CD14-positive monocyte (primary cell): ENCODE measurements around the gene CCM2. TPM values are rescaled to one million over a fixed set of nuclear protein-coding genes. Genes with fewer than 3 reads are reported as not detected.

ENCODE experiments used
- DNase-seq, 3 donors: peaks; one replicate each; pipeline ENCODE4 v3.0.0-alpha.2; 2011 to 2022
- H2AFZ ChIP-seq: 2 replicates; pipeline ENCODE4 v1.6.0; 2012; ENCODE audit warnings: mild to moderate bottlenecking, low read depth, low read length, inconsistent platforms; ENCODE audit not compliant: insufficient read depth, poor library complexity, severe bottlenecking
- H3K27ac ChIP-seq, 2 donors: 1 replicate in 1 of 2; 2 replicates in 1 of 2; pipeline ENCODE4 v1.5.1; 2012 to 2013; ENCODE audit warnings: low read length in 2 of 2, control low read depth in 1 of 2, inconsistent platforms in 1 of 2, low read depth in 1 of 2, mild to moderate bottlenecking in 1 of 2
- H3K27me3 ChIP-seq, 2 donors: one replicate each; pipeline versions ENCODE4 v1.6.0 to v1.6.1; 2011 to 2013; ENCODE audit warnings: low read length in 2 of 2; ENCODE audit not compliant: control insufficient read depth in 2 of 2, insufficient read depth in 2 of 2
- H3K36me3 ChIP-seq, 2 donors: replicated peaks in 1 of 2; 1 replicate in 1 of 2; 2 replicates in 1 of 2; pipeline versions ENCODE4 v1.5.1 to v1.6.1; 2012 to 2013; ENCODE audit warnings: low read length in 2 of 2, control low read depth in 1 of 2, inconsistent platforms in 1 of 2, mild to moderate bottlenecking in 1 of 2; ENCODE audit not compliant: insufficient read depth in 2 of 2, control insufficient read depth in 1 of 2
- H3K4me1 ChIP-seq, 2 donors: 1 replicate in 1 of 2; 2 replicates in 1 of 2; pipeline versions ENCODE4 v1.5.1 to v1.6.1; 2012 to 2013; ENCODE audit warnings: low read length in 2 of 2, control low read depth in 1 of 2, inconsistent platforms in 1 of 2, mild to moderate bottlenecking in 1 of 2, moderate library complexity in 1 of 2; ENCODE audit not compliant: insufficient read depth in 2 of 2, control insufficient read depth in 1 of 2
- H3K4me2 ChIP-seq: replicated peaks from 2 replicates; pipeline ENCODE3; 2012; ENCODE audit warnings: low read length, moderate library complexity, mild to moderate bottlenecking; ENCODE audit not compliant: poor library complexity, severe bottlenecking; ENCODE audit errors: extremely low read depth
- H3K4me3 ChIP-seq, 3 experiments: fragments of 200-600 bp in 1 of 3; sonication (generic) in 1 of 3; replicated peaks in 1 of 3; 1 replicate in 2 of 3; 2 replicates in 1 of 3; pipeline ENCODE4 v1.5.1; 2011 to 2013; ENCODE audit warnings: low read length in 3 of 3, mild to moderate bottlenecking in 3 of 3, control low read depth in 2 of 3, low read depth in 2 of 3, inconsistent platforms in 1 of 3, moderate library complexity in 1 of 3
- H3K79me2 ChIP-seq: 2 replicates; pipeline ENCODE4 v1.6.0; 2012; ENCODE audit warnings: mild to moderate bottlenecking, control low read depth, inconsistent platforms, low read length, moderate library complexity; ENCODE audit not compliant: insufficient read depth
- H3K9ac ChIP-seq: 2 replicates; pipeline ENCODE4 v1.6.0; 2017; ENCODE audit warnings: low read length, mild to moderate bottlenecking; ENCODE audit not compliant: insufficient read depth, poor library complexity, severe bottlenecking
- H3K9me3 ChIP-seq, 2 donors: replicated peaks in 1 of 2; 1 replicate in 1 of 2; 2 replicates in 1 of 2; pipeline versions ENCODE4 v1.5.1 to v1.6.1; 2012 to 2013; ENCODE audit warnings: low read length in 2 of 2, control low read depth in 1 of 2; ENCODE audit not compliant: control insufficient read depth in 1 of 2, insufficient read depth in 1 of 2
- H4K20me1 ChIP-seq: 2 replicates; pipeline ENCODE4 v1.6.0; 2012; ENCODE audit warnings: mild to moderate bottlenecking, low read length, control low read depth, moderate library complexity; ENCODE audit not compliant: insufficient read depth
- H3K27ac Mint-ChIP-seq, 7 donors: one replicate each; pipeline ENCODE4 v1.8.0; 2020; ENCODE audit warnings: mild to moderate bottlenecking in 7 of 7, mixed read lengths in 7 of 7, moderate library complexity in 6 of 7, inconsistent platforms in 2 of 7
- H3K27me3 Mint-ChIP-seq, 3 donors: one replicate each; pipeline ENCODE4 v1.8.0; 2021 to 2022; ENCODE audit warnings: low read depth in 3 of 3, mild to moderate bottlenecking in 3 of 3, mixed read lengths in 3 of 3, moderate library complexity in 3 of 3, inconsistent platforms in 1 of 3
- H3K36me3 Mint-ChIP-seq, 2 donors: one replicate each; pipeline ENCODE4 v1.8.0; 2020; ENCODE audit warnings: mixed read lengths in 2 of 2, inconsistent platforms in 1 of 2, mild to moderate bottlenecking in 1 of 2
- H3K4me1 Mint-ChIP-seq: one replicate; pipeline ENCODE4 v1.8.0; 2020; ENCODE audit warnings: mild to moderate bottlenecking, mixed read lengths
- H3K4me3 Mint-ChIP-seq, 2 donors: one replicate each; pipeline ENCODE4 v1.8.0; 2020; ENCODE audit warnings: mild to moderate bottlenecking in 2 of 2, mixed read lengths in 2 of 2, moderate library complexity in 1 of 2
- H3K9me3 Mint-ChIP-seq, 7 donors: one replicate each; pipeline ENCODE4 v1.8.0; 2020 to 2022; ENCODE audit warnings: mixed read lengths in 7 of 7, mild to moderate bottlenecking in 6 of 7, moderate library complexity in 6 of 7, inconsistent platforms in 2 of 7
- WGBS: methylation state at CpG from one replicate; pipeline ENCODE4 v1.1.5; 2013; ENCODE audit warnings: missing lambda C conversion rate; ENCODE audit not compliant: insufficient coverage; 5-methylcytosine and 5-hydroxymethylcytosine counted together
- intact Hi-C, 2 donors: fragments of 100-400 bp; cut with micrococcal nuclease; formaldehyde crosslinking; loops; one replicate each; pipeline versions ENCODE4 v1.15.0 to v1.15.1; 2023
- polyA plus RNA-seq, 3 donors: library from polyadenylated mRNA; depleted of rRNA in 1 of 3; unstranded in 2 of 3; stranded (reverse) in 1 of 3; fragments of 300-500 nt in 2 of 3; fragments of >200 nt in 1 of 3; fragmentation: Illumina TruSeq in 2 of 3; gene quantifications; 1 replicate in 2 of 3; 2 replicates in 1 of 3; pipeline ENCODE4 v1.2.3, GENCODE V29; 2012 to 2021
- TF ChIP-seq, protein P1 (sequence below): fragments of 200-600 bp; IDR thresholded peaks from one replicate; pipeline ENCODE4 v1.8.0; 2022; ENCODE audit warnings: antibody characterized with exemption, mild to moderate bottlenecking

CCM2 gene
- polyA plus RNA-seq, 3 donors = 38.5 to 102 (median 51.4) TPM

DNA sequence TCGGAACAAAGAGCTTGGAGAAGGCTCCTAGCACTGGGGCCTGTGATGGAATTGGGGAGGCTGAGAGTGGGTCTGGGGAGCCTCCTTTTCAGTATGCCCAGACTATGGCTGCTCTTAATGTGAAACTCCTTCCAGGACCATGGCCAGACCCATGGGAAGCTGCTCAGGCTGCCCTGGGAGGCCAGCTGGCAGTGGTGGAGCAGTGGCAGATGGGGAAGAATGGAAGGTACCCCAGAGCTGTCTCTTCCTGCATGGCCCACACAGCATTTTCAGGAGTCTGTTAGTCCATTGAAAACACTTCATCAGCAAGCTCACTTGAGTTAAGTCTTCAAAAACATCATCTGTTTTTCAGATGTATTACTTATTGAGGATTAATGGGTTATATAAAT is 70.2 kb downstream of the CCM2 start:
- WGBS = 100% methylated on average over 1 of the region's 1 CpG
- Histone ChIP-seq H3K79me2 (peaks cover 19% of the 10 kb centered on the region), H3K27ac (peak overlapping the region in 1 of 2 donors; percentile 41), H4K20me1 (peaks cover 99% of the 10 kb centered on the region), H3K27me3 (no peaks in the 10 kb centered on the region), H2AFZ (no peak overlapping the region), H3K36me3 (peaks cover 87 to 99% of the 10 kb centered on the region in 2 donors), H3K9ac (no peak overlapping the region), H3K4me1 (peaks cover 19 to 25% of the 10 kb centered on the region in 2 donors), H3K4me3 (no peak overlapping the region), H3K4me2 (no peak overlapping the region), H3K9me3 (no peaks in the 10 kb centered on the region)
- intact Hi-C loops = no loop called here
- H3K27me3 Mint-ChIP-seq = peaks cover 0 to 2% (median 2%) of the 10 kb centered on the region in 3 donors
- DNase-seq = no peak
- H3K27ac Mint-ChIP-seq = peak overlapping the region in 4 of 7 donors; percentile 46 to 84 (median 68)
- no peak overlapping the region for H3K4me3 Mint-ChIP-seq
- TF ChIP-seq, protein P1, sequence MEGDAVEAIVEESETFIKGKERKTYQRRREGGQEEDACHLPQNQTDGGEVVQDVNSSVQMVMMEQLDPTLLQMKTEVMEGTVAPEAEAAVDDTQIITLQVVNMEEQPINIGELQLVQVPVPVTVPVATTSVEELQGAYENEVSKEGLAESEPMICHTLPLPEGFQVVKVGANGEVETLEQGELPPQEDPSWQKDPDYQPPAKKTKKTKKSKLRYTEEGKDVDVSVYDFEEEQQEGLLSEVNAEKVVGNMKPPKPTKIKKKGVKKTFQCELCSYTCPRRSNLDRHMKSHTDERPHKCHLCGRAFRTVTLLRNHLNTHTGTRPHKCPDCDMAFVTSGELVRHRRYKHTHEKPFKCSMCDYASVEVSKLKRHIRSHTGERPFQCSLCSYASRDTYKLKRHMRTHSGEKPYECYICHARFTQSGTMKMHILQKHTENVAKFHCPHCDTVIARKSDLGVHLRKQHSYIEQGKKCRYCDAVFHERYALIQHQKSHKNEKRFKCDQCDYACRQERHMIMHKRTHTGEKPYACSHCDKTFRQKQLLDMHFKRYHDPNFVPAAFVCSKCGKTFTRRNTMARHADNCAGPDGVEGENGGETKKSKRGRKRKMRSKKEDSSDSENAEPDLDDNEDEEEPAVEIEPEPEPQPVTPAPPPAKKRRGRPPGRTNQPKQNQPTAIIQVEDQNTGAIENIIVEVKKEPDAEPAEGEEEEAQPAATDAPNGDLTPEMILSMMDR = no peak
- H3K9me3 Mint-ChIP-seq = no peaks in the 10 kb centered on the region
- peaks cover 23% of the 10 kb centered on the region for H3K4me1 Mint-ChIP-seq
- peaks cover 87 to 98% of the 10 kb centered on the region in 2 donors for H3K36me3 Mint-ChIP-seq

DNA sequence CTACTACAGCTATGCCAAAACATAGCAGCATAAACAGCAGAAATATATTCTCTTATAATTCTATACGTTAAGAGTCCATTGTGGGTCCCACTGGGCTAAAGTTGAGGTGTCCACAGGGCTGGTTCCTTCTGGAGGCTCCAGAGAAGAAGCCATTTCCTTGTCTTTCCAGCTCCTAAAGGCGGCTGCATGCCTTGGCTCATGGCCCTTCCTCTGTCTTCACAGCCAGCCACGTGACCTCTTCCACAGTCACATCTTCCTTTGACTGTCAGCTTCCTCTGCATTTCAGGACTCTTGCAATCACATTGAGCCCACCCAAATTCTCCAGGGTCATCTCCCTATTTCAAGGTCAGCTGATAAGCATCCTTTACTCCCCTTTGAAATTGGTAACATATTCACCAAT is 71.5 kb downstream of the CCM2 start:
- peaks cover 19 to 25% of the 10 kb centered on the region in 2 donors for H3K4me1 ChIP-seq
- Mint-ChIP-seq H3K4me1 (peaks cover 23% of the 10 kb centered on the region), H3K27me3 (peaks cover 0 to 2% (median 2%) of the 10 kb centered on the region in 3 donors), H3K27ac (peak overlapping the region in 5 of 7 donors; percentile 38 to 91 (median 88)), H3K36me3 (peaks cover 86 to 97% of the 10 kb centered on the region in 2 donors), H3K4me3 (no peak overlapping the region), H3K9me3 (no peaks in the 10 kb centered on the region)
- no peaks in the 10 kb centered on the region for H3K27me3 ChIP-seq
- no peak overlapping the region for H3K4me2 ChIP-seq
- peaks cover 88 to 100% of the 10 kb centered on the region in 2 donors for H3K36me3 ChIP-seq
- TF ChIP-seq, protein P1 = no peak
- H3K27ac ChIP-seq = peak overlapping the region in 1 of 2 donors; percentile 36
- no peak overlapping the region for H2AFZ ChIP-seq
- WGBS = 28% methylated on average over 3 of the region's 3 CpGs
- peaks cover 100% of the 10 kb centered on the region for H4K20me1 ChIP-seq
- intact Hi-C loops = no loop called here
- H3K9me3 ChIP-seq = no peaks in the 10 kb centered on the region
- no peak overlapping the region for H3K4me3 ChIP-seq
- peaks cover 11% of the 10 kb centered on the region for H3K79me2 ChIP-seq
- H3K9ac ChIP-seq = no peak overlapping the region
- peak in 2 of 3 donors; percentile 29 to 41 for DNase-seq
